ENCODE measurements around the gene APOA5.

DNA sequence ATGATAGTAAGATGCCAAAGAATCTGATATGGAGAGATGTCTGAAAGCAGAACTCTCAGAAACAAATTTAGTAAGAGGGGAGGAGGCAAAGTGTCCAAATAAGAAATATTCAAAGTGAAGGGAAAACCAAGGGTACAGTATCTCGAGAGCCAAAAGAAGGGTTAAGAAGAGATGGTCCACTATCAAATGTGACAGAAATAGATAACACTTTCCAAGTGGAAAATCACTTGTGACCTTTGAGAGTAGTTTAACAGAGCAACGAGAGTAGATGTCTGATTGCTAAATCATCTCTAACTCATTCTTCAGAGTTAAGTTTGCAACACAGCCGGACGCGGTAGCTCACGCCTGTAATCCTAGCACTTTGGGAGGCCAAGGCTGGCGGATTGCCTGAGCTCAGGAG is 14.6 kb downstream of the APOA5 start:
- TF ChIP-seq, protein P1, sequence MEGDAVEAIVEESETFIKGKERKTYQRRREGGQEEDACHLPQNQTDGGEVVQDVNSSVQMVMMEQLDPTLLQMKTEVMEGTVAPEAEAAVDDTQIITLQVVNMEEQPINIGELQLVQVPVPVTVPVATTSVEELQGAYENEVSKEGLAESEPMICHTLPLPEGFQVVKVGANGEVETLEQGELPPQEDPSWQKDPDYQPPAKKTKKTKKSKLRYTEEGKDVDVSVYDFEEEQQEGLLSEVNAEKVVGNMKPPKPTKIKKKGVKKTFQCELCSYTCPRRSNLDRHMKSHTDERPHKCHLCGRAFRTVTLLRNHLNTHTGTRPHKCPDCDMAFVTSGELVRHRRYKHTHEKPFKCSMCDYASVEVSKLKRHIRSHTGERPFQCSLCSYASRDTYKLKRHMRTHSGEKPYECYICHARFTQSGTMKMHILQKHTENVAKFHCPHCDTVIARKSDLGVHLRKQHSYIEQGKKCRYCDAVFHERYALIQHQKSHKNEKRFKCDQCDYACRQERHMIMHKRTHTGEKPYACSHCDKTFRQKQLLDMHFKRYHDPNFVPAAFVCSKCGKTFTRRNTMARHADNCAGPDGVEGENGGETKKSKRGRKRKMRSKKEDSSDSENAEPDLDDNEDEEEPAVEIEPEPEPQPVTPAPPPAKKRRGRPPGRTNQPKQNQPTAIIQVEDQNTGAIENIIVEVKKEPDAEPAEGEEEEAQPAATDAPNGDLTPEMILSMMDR (conservative IDR thresholded peaks at IDR 0.05 in 1 of 2, IDR thresholded peaks at IDR 0.05 in 1 of 2; ENCODE audit: extremely low read depth in 1 of 2, insufficient read depth in 1 of 2, low read depth in 1 of 2, low read length in 2 of 2): no peak
- no peak for TF ChIP-seq EZH2 (IDR thresholded peaks at IDR 0.05; ENCODE audit: borderline replicate concordance, low read length)
